Neural cell (in vitro differentiated cells): ENCODE results near the gene CXADR. TPM values are rescaled to one million over a fixed set of nuclear protein-coding genes. Genes with fewer than 3 reads are reported as not detected.

ENCODE experiments used
- H2AFZ ChIP-seq: fragments of 200-600, 300-800 bp; sonication (generic), shearing (Covaris generic); 2 replicates; pipeline ENCODE4 v1.6.0; 2014; ENCODE audit warnings: low read depth, mild to moderate bottlenecking, antibody characterized with exemption, low read length, moderate library complexity
- H3F3A ChIP-seq: fragments of 200-600 bp; shearing (Covaris generic); 2 replicates; pipeline ENCODE4 v1.6.1; 2016; ENCODE audit warnings: mild to moderate bottlenecking, moderate library complexity, mixed read lengths, antibody characterized with exemption, low read length; ENCODE audit not compliant: insufficient read depth, poor library complexity, severe bottlenecking
- H3K27ac ChIP-seq: fragments of 200-600, 300-800 bp; sonication (generic), shearing (Covaris generic); 2 replicates; pipeline ENCODE4 v1.5.1; 2014; ENCODE audit warnings: mild to moderate bottlenecking, low read length, moderate library complexity
- H3K27me3 ChIP-seq: fragments of 300-800, 200-600 bp; sonication (generic), shearing (Covaris generic); 2 replicates; pipeline ENCODE4 v1.6.0; 2014; ENCODE audit warnings: mild to moderate bottlenecking, low read depth, low read length, moderate library complexity; ENCODE audit not compliant: insufficient read depth
- H3K36me3 ChIP-seq: fragments of 300-800, 200-600 bp; sonication (generic), shearing (Covaris generic); 2 replicates; pipeline ENCODE4 v1.5.1; 2014; ENCODE audit warnings: mild to moderate bottlenecking, antibody characterized with exemption, low read length, moderate library complexity; ENCODE audit not compliant: insufficient read depth
- H3K4me2 ChIP-seq: fragments of 300-800, 200-600 bp; sonication (generic), shearing (Covaris generic); 2 replicates; pipeline ENCODE4 v1.6.0; 2014; ENCODE audit warnings: mild to moderate bottlenecking, low read length
- H3K4me3 ChIP-seq: fragments of 300-800, 200-600 bp; sonication (generic), shearing (Covaris generic); 2 replicates; pipeline ENCODE4 v1.5.1; 2014; ENCODE audit warnings: mild to moderate bottlenecking, low read length, moderate library complexity
- H3K79me2 ChIP-seq: fragments of 200-600 bp; shearing (Covaris generic); replicated peaks from 2 replicates; pipeline ENCODE4 v1.6.0; 2014; ENCODE audit warnings: mild to moderate bottlenecking, low read length, moderate library complexity; ENCODE audit not compliant: insufficient read depth
- H3K9ac ChIP-seq: fragments of 300-800, 200-600 bp; sonication (generic), shearing (Covaris generic); 2 replicates; pipeline ENCODE4 v1.6.1; 2016; ENCODE audit warnings: mild to moderate bottlenecking, low read length, mixed read lengths
- H3K9me2 ChIP-seq: fragments of 200-600 bp; shearing (Covaris generic); 2 replicates; pipeline ENCODE4 v1.6.1; 2016; ENCODE audit warnings: mild to moderate bottlenecking, low read length, mixed read lengths; ENCODE audit not compliant: insufficient read depth
- H3K9me3 ChIP-seq: fragments of 200-600, 300-800 bp; sonication (generic), shearing (Covaris generic); 2 replicates; pipeline ENCODE4 v1.6.1; 2016; ENCODE audit warnings: mild to moderate bottlenecking, mixed run types, low read length, moderate library complexity, mixed read lengths
- H4K20me1 ChIP-seq: fragments of 200-600 bp; shearing (Covaris generic); 2 replicates; pipeline ENCODE4 v1.6.1; 2016; ENCODE audit warnings: mild to moderate bottlenecking, mixed run types; ENCODE audit not compliant: insufficient read depth
- EP300 ChIP-seq: fragments of 450-650 bp; conservative IDR thresholded peaks from 2 replicates; pipeline ENCODE4 v1.6.1; 2014; ENCODE audit warnings: antibody characterized with exemption, mild to moderate bottlenecking, moderate library complexity; ENCODE audit not compliant: poor library complexity, severe bottlenecking
- EZH2 ChIP-seq: fragments of 200-600, 300-800 bp; shearing (Covaris generic), sonication (generic); IDR thresholded peaks from 2 replicates; pipeline ENCODE4 v1.6.1; 2014; ENCODE audit warnings: antibody characterized with exemption, low read length, borderline replicate concordance, mild to moderate bottlenecking; ENCODE audit not compliant: insufficient read depth, poor library complexity, severe bottlenecking
- MXI1 ChIP-seq: fragments of 450-650 bp; conservative IDR thresholded peaks from 2 replicates; pipeline ENCODE4 v1.6.1; 2014; ENCODE audit warnings: antibody characterized with exemption, mild to moderate bottlenecking; ENCODE audit not compliant: poor library complexity, severe bottlenecking
- POLR2AphosphoS5 ChIP-seq: IDR thresholded peaks from 2 replicates; pipeline ENCODE4 v1.6.1; 2012
- RAD21 ChIP-seq: fragments of 450-650 bp; conservative IDR thresholded peaks from 2 replicates; pipeline ENCODE4 v1.6.1; 2014; ENCODE audit warnings: antibody characterized with exemption, mild to moderate bottlenecking, moderate library complexity
- SMC3 ChIP-seq: fragments of 450-650 bp; conservative IDR thresholded peaks from 2 replicates; pipeline ENCODE4 v1.6.1; 2014; ENCODE audit warnings: antibody characterized with exemption, mild to moderate bottlenecking, moderate library complexity; ENCODE audit not compliant: poor library complexity
- TAF1 ChIP-seq: IDR thresholded peaks from 2 replicates; pipeline ENCODE4 v1.6.1; 2012; ENCODE audit warnings: low read depth
- polyA plus RNA-seq: library from polyadenylated mRNA; depleted of rRNA; stranded (reverse); fragments of >200 nt; gene quantifications from 2 replicates; pipeline ENCODE4 v1.2.3, GENCODE V29; 2014
- TF ChIP-seq, protein P1 (sequence below): IDR thresholded peaks from 2 replicates; pipeline ENCODE4 v1.6.1; 2012; ENCODE audit warnings: borderline replicate concordance
- TF ChIP-seq, protein P2 (sequence below): fragments of 450-650 bp; IDR thresholded peaks from 2 replicates; pipeline ENCODE4 v1.5.1; 2014; ENCODE audit warnings: antibody characterized with exemption, mild to moderate bottlenecking, moderate library complexity; ENCODE audit not compliant: poor library complexity, severe bottlenecking

Gene CXADR
- polyA plus RNA-seq, 1 donor from 2014 or later: 175 TPM

DNA sequence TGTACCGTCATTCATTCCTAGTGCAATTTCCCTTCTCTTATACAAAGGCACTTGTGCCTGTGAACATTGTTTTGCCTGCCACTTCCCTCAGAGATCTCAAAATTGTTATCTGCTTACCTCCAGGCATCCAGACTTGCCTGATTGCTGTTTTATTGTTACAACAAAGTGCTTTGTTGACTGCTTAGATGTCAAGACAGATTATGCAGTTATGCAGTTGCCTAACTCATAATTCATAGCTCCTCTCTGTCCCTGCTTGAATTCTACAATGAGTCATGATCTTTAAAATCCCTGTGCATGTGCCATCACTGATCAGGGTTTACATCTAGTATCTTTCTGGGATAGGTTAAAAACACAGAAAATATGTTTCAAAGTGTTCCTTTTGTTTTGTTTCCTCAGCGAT lies 24.5 kb downstream of the CXADR start:
- no peak for TF ChIP-seq SMC3
- TF ChIP-seq EZH2: no peak
- TF ChIP-seq EP300: no peak
- H3K9me2 ChIP-seq: no peaks in the 10 kb centered on the region
- H3K27me3 ChIP-seq: no peaks in the 10 kb centered on the region
- peaks cover 81% of the 10 kb centered on the region for H3K79me2 ChIP-seq
- H3K36me3 ChIP-seq: peaks cover 7% of the 10 kb centered on the region
- no peaks in the 10 kb centered on the region for H4K20me1 ChIP-seq
- H3K4me2 ChIP-seq: no peak overlapping the region
- no peak overlapping the region for H3K27ac ChIP-seq
- no peak overlapping the region for H3K4me3 ChIP-seq
- H3K9ac ChIP-seq: no peak overlapping the region
- H3F3A ChIP-seq: no peaks in the 10 kb centered on the region
- no peak overlapping the region for H2AFZ ChIP-seq
- H3K9me3 ChIP-seq: peaks cover 4% of the 10 kb centered on the region

DNA sequence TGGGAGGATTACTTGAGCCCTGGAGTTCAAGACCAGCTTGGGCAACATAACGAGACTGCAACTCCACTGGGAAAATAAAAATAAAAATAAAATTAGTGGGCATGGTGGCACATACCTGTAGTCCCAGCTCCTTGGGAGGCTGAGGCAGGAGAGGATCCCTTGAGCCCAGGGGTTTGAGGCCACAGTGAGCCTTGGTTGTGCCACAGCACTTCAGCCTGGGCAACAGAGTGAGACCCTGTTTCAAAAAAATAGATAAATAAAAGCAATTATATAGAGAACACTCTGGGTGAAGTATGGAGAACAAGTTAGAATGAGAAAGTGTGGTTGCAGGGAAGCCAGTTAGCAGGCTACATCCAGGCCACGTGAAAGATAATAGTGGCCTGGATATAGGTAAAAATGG lies 25.7 kb downstream of the CXADR start:
- Histone ChIP-seq H3K9me2 (no peaks in the 10 kb centered on the region), H3K27me3 (no peaks in the 10 kb centered on the region), H3K27ac (no peak overlapping the region), H3K36me3 (peaks cover 7% of the 10 kb centered on the region), H4K20me1 (no peaks in the 10 kb centered on the region), H3K9ac (no peak overlapping the region), H3K79me2 (peaks cover 80% of the 10 kb centered on the region), H3F3A (no peaks in the 10 kb centered on the region), H2AFZ (no peak overlapping the region), H3K4me3 (no peak overlapping the region), H3K9me3 (peaks cover 4% of the 10 kb centered on the region), H3K4me2 (no peak overlapping the region)
- TF ChIP-seq SMC3: no peak
- TF ChIP-seq POLR2AphosphoS5: no peak
- no peak for TF ChIP-seq EP300
- TF ChIP-seq, protein P1, sequence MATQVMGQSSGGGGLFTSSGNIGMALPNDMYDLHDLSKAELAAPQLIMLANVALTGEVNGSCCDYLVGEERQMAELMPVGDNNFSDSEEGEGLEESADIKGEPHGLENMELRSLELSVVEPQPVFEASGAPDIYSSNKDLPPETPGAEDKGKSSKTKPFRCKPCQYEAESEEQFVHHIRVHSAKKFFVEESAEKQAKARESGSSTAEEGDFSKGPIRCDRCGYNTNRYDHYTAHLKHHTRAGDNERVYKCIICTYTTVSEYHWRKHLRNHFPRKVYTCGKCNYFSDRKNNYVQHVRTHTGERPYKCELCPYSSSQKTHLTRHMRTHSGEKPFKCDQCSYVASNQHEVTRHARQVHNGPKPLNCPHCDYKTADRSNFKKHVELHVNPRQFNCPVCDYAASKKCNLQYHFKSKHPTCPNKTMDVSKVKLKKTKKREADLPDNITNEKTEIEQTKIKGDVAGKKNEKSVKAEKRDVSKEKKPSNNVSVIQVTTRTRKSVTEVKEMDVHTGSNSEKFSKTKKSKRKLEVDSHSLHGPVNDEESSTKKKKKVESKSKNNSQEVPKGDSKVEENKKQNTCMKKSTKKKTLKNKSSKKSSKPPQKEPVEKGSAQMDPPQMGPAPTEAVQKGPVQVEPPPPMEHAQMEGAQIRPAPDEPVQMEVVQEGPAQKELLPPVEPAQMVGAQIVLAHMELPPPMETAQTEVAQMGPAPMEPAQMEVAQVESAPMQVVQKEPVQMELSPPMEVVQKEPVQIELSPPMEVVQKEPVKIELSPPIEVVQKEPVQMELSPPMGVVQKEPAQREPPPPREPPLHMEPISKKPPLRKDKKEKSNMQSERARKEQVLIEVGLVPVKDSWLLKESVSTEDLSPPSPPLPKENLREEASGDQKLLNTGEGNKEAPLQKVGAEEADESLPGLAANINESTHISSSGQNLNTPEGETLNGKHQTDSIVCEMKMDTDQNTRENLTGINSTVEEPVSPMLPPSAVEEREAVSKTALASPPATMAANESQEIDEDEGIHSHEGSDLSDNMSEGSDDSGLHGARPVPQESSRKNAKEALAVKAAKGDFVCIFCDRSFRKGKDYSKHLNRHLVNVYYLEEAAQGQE: no peak
- TF ChIP-seq, protein P2, sequence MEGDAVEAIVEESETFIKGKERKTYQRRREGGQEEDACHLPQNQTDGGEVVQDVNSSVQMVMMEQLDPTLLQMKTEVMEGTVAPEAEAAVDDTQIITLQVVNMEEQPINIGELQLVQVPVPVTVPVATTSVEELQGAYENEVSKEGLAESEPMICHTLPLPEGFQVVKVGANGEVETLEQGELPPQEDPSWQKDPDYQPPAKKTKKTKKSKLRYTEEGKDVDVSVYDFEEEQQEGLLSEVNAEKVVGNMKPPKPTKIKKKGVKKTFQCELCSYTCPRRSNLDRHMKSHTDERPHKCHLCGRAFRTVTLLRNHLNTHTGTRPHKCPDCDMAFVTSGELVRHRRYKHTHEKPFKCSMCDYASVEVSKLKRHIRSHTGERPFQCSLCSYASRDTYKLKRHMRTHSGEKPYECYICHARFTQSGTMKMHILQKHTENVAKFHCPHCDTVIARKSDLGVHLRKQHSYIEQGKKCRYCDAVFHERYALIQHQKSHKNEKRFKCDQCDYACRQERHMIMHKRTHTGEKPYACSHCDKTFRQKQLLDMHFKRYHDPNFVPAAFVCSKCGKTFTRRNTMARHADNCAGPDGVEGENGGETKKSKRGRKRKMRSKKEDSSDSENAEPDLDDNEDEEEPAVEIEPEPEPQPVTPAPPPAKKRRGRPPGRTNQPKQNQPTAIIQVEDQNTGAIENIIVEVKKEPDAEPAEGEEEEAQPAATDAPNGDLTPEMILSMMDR: no peak
- TF ChIP-seq TAF1: no peak
- no peak for TF ChIP-seq MXI1

DNA sequence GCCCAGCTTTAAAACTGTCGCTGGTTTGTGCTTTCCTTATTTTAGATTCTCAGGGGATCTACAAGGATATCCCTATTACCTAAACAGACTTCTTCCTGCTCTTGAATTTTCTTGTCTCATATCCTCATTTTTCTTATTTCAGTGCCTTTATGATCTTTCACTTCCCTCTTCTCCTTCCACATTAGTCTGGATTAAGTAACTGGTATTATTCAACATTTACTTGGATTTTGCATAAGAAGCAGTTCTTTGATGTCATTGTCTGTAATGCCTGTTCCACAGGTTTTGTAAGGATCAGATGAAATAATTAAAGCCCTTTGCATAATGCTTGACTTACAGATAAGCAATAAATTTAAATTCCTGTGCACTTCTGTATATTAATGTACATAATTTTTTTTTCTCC lies 26.5 kb downstream of the CXADR start:
- Histone ChIP-seq H3K27ac (no peak overlapping the region), H3K9me2 (no peaks in the 10 kb centered on the region), H3K4me3 (no peak overlapping the region), H3K9ac (no peak overlapping the region), H2AFZ (no peak overlapping the region), H3K4me2 (no peak overlapping the region), H3K9me3 (peaks cover 4% of the 10 kb centered on the region), H3K79me2 (peaks cover 84% of the 10 kb centered on the region), H3K27me3 (no peaks in the 10 kb centered on the region), H3K36me3 (peaks cover 7% of the 10 kb centered on the region), H3F3A (no peaks in the 10 kb centered on the region), H4K20me1 (no peaks in the 10 kb centered on the region)
- TF ChIP-seq, protein P1: no peak
- TF ChIP-seq RAD21: no peak
- TF ChIP-seq TAF1: no peak
- TF ChIP-seq SMC3: no peak
- TF ChIP-seq EP300: no peak
- no peak for TF ChIP-seq MXI1
- TF ChIP-seq, protein P2: no peak
- TF ChIP-seq POLR2AphosphoS5: no peak
- TF ChIP-seq EZH2: no peak
